ENCODE data around the gene MLXIP. TPM values are rescaled to one million over a fixed set of nuclear protein-coding genes. Genes with fewer than 3 reads are reported as not detected.

MLXIP gene
- total and polyA plus RNA-seq, 2 experiments from 2014 or later: 8.2 to 11.0 TPM

GRCh38 chr12:122158700-122159285 lies 80.2 kb downstream of the MLXIP start:
- TF ChIP-seq CTCF (IDR thresholded peaks at IDR 0.05; ENCODE audit: low read depth, low read length): no peak
- Histone ChIP-seq H3K4me1 (ENCODE audit: low read depth) (no peaks in the 10 kb centered on the region), H3K9me3 (ENCODE audit: low read depth) (no peaks in the 10 kb centered on the region), H3K36me3 (no peaks in the 10 kb centered on the region), H3K4me3 (no peak overlapping the region), H3K27me3 (no peaks in the 10 kb centered on the region), H3K27ac (no peak overlapping the region)
- no peak for DNase-seq (ENCODE audit: low read depth in 1 of 2, low spot score in 1 of 2)

GRCh38 chr12:122159882-122160281 lies 81.3 kb downstream of the MLXIP start:
- no peak for TF ChIP-seq CTCF (IDR thresholded peaks at IDR 0.05; ENCODE audit: low read depth, low read length)
- no peak for DNase-seq (ENCODE audit: low read depth in 1 of 2, low spot score in 1 of 2)

GRCh38 chr12:122160761-122161160 lies 82.2 kb downstream of the MLXIP start:
- no peak overlapping the region for H3K27ac ChIP-seq
- no peaks in the 10 kb centered on the region for H3K4me1 ChIP-seq (ENCODE audit: low read depth)
- H3K36me3 ChIP-seq: no peaks in the 10 kb centered on the region
- no peak overlapping the region for H3K4me3 ChIP-seq
- H3K27me3 ChIP-seq: no peaks in the 10 kb centered on the region
- H3K9me3 ChIP-seq (ENCODE audit: low read depth): no peaks in the 10 kb centered on the region
- TF ChIP-seq CTCF (IDR thresholded peaks at IDR 0.05; ENCODE audit: low read depth, low read length): no peak
- DNase-seq (ENCODE audit: low read depth in 1 of 2, low spot score in 1 of 2): no peak

More at GRCh38 chr12:122159882-122160281, 81.3 kb downstream of the MLXIP start:
- no peak overlapping the region for H3K4me3 ChIP-seq
- no peaks in the 10 kb centered on the region for H3K36me3 ChIP-seq
- no peaks in the 10 kb centered on the region for H3K27me3 ChIP-seq
- no peaks in the 10 kb centered on the region for H3K9me3 ChIP-seq (ENCODE audit: low read depth)
- no peak overlapping the region for H3K27ac ChIP-seq
- H3K4me1 ChIP-seq (ENCODE audit: low read depth): no peaks in the 10 kb centered on the region

- TF ChIP-seq CTCF (IDR thresholded peaks at IDR 0.05; ENCODE audit: low read depth, low read length): no peak
- Histone ChIP-seq H3K27me3 (no peaks in the 10 kb centered on the region), H3K4me1 (ENCODE audit: low read depth) (no peaks in the 10 kb centered on the region), H3K36me3 (no peaks in the 10 kb centered on the region), H3K9me3 (ENCODE audit: low read depth) (no peaks in the 10 kb centered on the region), H3K27ac (no peak overlapping the region), H3K4me3 (no peak overlapping the region)
- no peak for DNase-seq (ENCODE audit: low read depth in 1 of 2, low spot score in 1 of 2)
Observed at GRCh38 chr12:122161682-122162081, 83.1 kb downstream of the MLXIP start.

- no peak for TF ChIP-seq CTCF (IDR thresholded peaks at IDR 0.05; ENCODE audit: low read depth, low read length)
- H3K36me3 ChIP-seq: no peaks in the 10 kb centered on the region
- no peak overlapping the region for H3K4me3 ChIP-seq
- no peak overlapping the region for H3K27ac ChIP-seq
- no peaks in the 10 kb centered on the region for H3K4me1 ChIP-seq (ENCODE audit: low read depth)
- no peak for DNase-seq (ENCODE audit: low read depth in 1 of 2, low spot score in 1 of 2)
- no peaks in the 10 kb centered on the region for H3K9me3 ChIP-seq (ENCODE audit: low read depth)
- H3K27me3 ChIP-seq: no peaks in the 10 kb centered on the region
Observed at GRCh38 chr12:122162976-122163375, 84.4 kb downstream of the MLXIP start.
